Astrocyte of the cerebellum (primary cell): ENCODE measurements around the gene NINJ2.

Experiments used
- DNase-seq: peaks from one replicate; pipeline ENCODE4 v3.0.0-alpha.2; 2011; ENCODE audit warnings: low read depth
- H3K4me3 ChIP-seq: 2 replicates; pipeline ENCODE4 v1.5.1; 2011; ENCODE audit warnings: mild to moderate bottlenecking, low read depth, low read length, moderate library complexity
- CTCF ChIP-seq: IDR thresholded peaks from 2 replicates; pipeline ENCODE4 v1.5.1; 2012; ENCODE audit warnings: low read length, low read depth, moderate library complexity, mild to moderate bottlenecking; ENCODE audit errors: missing control alignments
- in situ Hi-C: cut with HindIII; loops from 2 replicates; pipeline ENCODE4 v1.10.0; 2017; ENCODE audit warnings: low sequenced_read_pairs

The NINJ2 gene

GRCh38 chr12:549476-550082 lies 113.7 kb downstream of the NINJ2 start:
- DNase-seq: no peak
- in situ Hi-C loops: no loop called here
- no peak overlapping the region for H3K4me3 ChIP-seq
- TF ChIP-seq CTCF: no peak

GRCh38 chr12:547883-548470 lies 115.3 kb downstream of the NINJ2 start:
- no peak for TF ChIP-seq CTCF
- in situ Hi-C loops: no loop called here
- DNase-seq: no peak
- H3K4me3 ChIP-seq: no peak overlapping the region

- peak; percentile 99 for TF ChIP-seq CTCF
- no peak for DNase-seq
- in situ Hi-C loops: no loop called here
- no peak overlapping the region for H3K4me3 ChIP-seq
Observed at GRCh38 chr12:546920-547845, 116.1 kb downstream of the NINJ2 start.

- in situ Hi-C loops: no loop called here
Observed at GRCh38 chr12:546265-546919, 116.9 kb downstream of the NINJ2 start.

GRCh38 chr12:545835-546234 lies 117.4 kb downstream of the NINJ2 start:
- H3K4me3 ChIP-seq: no peak overlapping the region
- DNase-seq: no peak
- in situ Hi-C loops: no loop called here
- no peak for TF ChIP-seq CTCF

More at GRCh38 chr12:546265-546919, 116.9 kb downstream of the NINJ2 start:
- no peak for TF ChIP-seq CTCF
- DNase-seq: no peak
- H3K4me3 ChIP-seq: no peak overlapping the region
